Measurements from ENCODE around the gene IKZF1. TPM values are rescaled to one million over a fixed set of nuclear protein-coding genes. Genes with fewer than 3 reads are reported as not detected.

IKZF1 gene
- total and polyA plus RNA-seq, 9 of the 15 experiments (the other 6 are each of a cell fraction or from before 2014, with no cell fraction given), result 12.6 to 85.3 (median 44.7) TPM

- peak; percentile 96 to 98 for TF ChIP-seq RAD21 (CRISPR knock-in tag; conservative IDR thresholded peaks at IDR 0.05 in 1 of 2, IDR thresholded peaks at IDR 0.05 in 1 of 2)
- TF ChIP-seq CHCHD3 (CRISPR knock-in tag; IDR thresholded peaks at IDR 0.05), result no peak
- peak; percentile 17; the same call in 1 of the 2 replicates for TF ChIP-seq KLF16 (IDR thresholded peaks at IDR 0.05)
- TF ChIP-seq EGR1 (conservative IDR thresholded peaks at IDR 0.05), result peak; percentile 85
- TF ChIP-seq VEZF1 (CRISPR knock-in tag; IDR thresholded peaks at IDR 0.05), result peak; percentile 35; the same call in 1 of the 2 replicates
- TF ChIP-seq POLR2A (conservative IDR thresholded peaks at IDR 0.05), result no peak
- TF ChIP-seq FOXK2 (conservative IDR thresholded peaks at IDR 0.05 in 1 of 2, IDR thresholded peaks at IDR 0.05 in 1 of 2; ENCODE audit: low read depth in 2 of 2), result 0 out of 4 replicates have a peak, but pooled peaks of 1 of the 2 experiments have one; percentile 19
- TF ChIP-seq, protein P1, sequence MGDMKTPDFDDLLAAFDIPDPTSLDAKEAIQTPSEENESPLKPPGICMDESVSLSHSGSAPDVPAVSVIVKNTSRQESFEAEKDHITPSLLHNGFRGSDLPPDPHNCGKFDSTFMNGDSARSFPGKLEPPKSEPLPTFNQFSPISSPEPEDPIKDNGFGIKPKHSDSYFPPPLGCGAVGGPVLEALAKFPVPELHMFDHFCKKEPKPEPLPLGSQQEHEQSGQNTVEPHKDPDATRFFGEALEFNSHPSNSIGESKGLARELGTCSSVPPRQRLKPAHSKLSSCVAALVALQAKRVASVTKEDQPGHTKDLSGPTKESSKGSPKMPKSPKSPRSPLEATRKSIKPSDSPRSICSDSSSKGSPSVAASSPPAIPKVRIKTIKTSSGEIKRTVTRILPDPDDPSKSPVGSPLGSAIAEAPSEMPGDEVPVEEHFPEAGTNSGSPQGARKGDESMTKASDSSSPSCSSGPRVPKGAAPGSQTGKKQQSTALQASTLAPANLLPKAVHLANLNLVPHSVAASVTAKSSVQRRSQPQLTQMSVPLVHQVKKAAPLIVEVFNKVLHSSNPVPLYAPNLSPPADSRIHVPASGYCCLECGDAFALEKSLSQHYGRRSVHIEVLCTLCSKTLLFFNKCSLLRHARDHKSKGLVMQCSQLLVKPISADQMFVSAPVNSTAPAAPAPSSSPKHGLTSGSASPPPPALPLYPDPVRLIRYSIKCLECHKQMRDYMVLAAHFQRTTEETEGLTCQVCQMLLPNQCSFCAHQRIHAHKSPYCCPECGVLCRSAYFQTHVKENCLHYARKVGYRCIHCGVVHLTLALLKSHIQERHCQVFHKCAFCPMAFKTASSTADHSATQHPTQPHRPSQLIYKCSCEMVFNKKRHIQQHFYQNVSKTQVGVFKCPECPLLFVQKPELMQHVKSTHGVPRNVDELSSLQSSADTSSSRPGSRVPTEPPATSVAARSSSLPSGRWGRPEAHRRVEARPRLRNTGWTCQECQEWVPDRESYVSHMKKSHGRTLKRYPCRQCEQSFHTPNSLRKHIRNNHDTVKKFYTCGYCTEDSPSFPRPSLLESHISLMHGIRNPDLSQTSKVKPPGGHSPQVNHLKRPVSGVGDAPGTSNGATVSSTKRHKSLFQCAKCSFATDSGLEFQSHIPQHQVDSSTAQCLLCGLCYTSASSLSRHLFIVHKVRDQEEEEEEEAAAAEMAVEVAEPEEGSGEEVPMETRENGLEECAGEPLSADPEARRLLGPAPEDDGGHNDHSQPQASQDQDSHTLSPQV (IDR thresholded peaks at IDR 0.05), result 0 out of 2 replicates have a peak, but pooled peaks have one; percentile 24
- TF ChIP-seq CTBP1 (IDR thresholded peaks at IDR 0.05; ENCODE audit: borderline replicate concordance), result peak; percentile 36; the same call in 1 of the 2 replicates
- TF ChIP-seq ARID1B (IDR thresholded peaks at IDR 0.05), result peak; percentile 9; the same call in 1 of the 2 replicates
- TF ChIP-seq THAP7 (CRISPR knock-in tag; IDR thresholded peaks at IDR 0.05), result no peak
- 0 out of 2 replicates have a peak, but pooled peaks have one; percentile 3 for TF ChIP-seq CBFA2T2 (conservative IDR thresholded peaks at IDR 0.05)
Measured at GRCh38 chr7:50369143-50370026, 64.9 kb downstream of the IKZF1 start (continued).
